22Rv1 (cell line): Measurements from ENCODE around the gene DLEC1.

Experiments used
- H3K27ac ChIP-seq: fragments of 450-650 bp; 2 replicates; pipeline ENCODE4 v1.5.1; 2017
- ZFX ChIP-seq: fragments of 450-650 bp; IDR thresholded peaks from 2 replicates; pipeline ENCODE4 v1.6.1; 2017; ENCODE audit warnings: antibody characterized with exemption, borderline replicate concordance
- TF ChIP-seq, protein P1 (sequence below): fragments of 450-650 bp; IDR thresholded peaks from 2 replicates; pipeline ENCODE4 v1.5.1; 2017; ENCODE audit warnings: mild to moderate bottlenecking

DLEC1 gene

DNA sequence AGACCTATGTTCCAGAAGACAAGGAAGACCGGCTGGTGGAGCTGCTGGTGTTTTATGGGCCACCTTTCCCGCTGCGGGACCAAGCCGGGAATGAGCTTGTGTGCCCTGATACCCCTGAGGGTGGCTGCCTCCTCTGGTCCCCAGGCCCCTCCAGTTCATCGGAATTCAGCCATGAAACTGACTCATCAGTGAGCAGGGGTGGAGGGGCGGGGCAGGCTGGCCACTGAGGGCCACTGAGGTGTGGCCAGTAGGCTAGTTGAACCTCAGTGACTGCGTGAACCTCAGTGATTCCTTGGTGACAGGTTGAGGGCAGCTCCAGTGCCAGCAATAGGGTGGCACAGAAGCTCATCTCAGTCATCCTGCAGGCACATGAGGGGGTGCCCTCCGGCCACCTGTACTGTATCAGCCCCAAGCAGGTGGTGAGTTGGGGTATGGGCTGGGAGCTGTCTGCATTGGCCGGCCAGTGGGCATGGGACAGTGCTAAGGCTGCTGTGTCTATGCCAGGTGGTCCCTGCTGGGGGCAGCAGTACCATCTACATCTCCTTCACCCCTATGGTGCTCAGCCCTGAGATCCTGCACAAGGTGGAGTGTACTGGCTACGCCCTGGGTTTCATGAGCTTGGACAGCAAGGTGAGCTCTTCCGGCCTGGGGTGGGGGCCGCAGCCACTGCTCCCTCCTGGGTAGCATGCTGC, 77.6 kb downstream of the DLEC1 start:
- H3K27ac ChIP-seq, result no peak overlapping the region
- TF ChIP-seq, protein P1, sequence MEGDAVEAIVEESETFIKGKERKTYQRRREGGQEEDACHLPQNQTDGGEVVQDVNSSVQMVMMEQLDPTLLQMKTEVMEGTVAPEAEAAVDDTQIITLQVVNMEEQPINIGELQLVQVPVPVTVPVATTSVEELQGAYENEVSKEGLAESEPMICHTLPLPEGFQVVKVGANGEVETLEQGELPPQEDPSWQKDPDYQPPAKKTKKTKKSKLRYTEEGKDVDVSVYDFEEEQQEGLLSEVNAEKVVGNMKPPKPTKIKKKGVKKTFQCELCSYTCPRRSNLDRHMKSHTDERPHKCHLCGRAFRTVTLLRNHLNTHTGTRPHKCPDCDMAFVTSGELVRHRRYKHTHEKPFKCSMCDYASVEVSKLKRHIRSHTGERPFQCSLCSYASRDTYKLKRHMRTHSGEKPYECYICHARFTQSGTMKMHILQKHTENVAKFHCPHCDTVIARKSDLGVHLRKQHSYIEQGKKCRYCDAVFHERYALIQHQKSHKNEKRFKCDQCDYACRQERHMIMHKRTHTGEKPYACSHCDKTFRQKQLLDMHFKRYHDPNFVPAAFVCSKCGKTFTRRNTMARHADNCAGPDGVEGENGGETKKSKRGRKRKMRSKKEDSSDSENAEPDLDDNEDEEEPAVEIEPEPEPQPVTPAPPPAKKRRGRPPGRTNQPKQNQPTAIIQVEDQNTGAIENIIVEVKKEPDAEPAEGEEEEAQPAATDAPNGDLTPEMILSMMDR, result no peak
- no peak for TF ChIP-seq ZFX

DNA sequence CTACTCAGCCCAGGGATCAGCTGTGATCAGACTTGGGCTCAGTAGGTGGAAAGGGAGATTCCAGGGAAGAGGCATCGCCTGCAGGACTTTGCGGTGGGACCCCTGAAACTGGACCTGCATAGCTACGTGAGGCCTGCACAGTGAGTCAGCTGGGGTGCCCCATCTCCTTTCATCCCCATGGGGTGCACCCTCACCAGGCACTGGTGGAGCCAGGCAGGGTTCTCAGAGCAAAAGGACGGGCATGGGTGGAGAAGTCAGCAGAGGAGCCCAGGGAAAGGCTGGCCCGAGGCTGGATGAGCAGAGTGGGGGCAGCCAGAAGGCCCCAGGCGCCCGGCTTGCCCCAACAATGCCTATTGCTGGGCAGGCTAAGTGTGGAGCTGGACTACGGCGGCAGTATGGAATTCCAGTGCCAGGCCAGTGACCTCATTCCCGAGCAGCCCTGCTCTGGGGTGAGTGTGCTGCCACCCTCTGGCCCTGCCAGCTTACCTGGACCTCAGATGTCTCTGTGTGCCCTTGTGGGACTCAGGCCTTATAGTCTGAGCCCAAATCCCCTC, 78.2 kb downstream of the DLEC1 start:
- H3K27ac ChIP-seq, result no peak overlapping the region
- no peak for TF ChIP-seq ZFX
- TF ChIP-seq, protein P1, result no peak

DNA sequence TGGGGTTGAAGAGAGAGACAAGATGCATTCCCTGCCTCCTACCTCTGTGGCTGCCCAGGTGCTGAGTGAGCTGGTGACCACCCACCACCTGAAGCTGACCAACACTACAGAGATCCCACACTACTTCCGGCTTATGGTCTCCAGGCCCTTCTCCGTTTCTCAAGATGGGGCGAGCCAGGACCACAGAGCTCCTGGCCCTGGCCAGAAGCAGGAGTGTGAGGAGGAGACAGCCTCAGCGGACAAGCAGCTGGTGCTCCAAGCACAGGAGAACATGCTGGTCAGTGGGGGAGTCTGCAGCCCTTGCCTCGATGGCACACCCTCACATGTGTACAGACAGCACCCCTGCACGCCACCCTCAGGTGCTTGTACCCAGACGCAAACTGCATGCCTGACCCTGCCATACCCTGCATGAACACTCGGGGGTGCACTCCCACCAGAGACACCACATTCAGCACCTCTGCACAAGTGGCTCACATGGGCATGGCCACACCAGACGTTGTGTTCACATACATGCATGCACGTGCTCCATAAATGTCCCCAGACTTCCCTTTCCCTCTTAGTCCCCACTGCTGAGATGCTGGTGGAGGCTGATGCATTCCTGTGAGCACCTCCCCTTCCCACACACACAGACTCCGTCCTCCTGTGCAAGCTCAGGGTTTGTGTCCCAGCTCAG, 78.9 kb downstream of the DLEC1 start:
- TF ChIP-seq, protein P1, result peak; percentile 71
- no peak for TF ChIP-seq ZFX
- 0 out of 2 replicates have a peak overlapping the region, but pooled peaks have one; percentile 8 for H3K27ac ChIP-seq

DNA sequence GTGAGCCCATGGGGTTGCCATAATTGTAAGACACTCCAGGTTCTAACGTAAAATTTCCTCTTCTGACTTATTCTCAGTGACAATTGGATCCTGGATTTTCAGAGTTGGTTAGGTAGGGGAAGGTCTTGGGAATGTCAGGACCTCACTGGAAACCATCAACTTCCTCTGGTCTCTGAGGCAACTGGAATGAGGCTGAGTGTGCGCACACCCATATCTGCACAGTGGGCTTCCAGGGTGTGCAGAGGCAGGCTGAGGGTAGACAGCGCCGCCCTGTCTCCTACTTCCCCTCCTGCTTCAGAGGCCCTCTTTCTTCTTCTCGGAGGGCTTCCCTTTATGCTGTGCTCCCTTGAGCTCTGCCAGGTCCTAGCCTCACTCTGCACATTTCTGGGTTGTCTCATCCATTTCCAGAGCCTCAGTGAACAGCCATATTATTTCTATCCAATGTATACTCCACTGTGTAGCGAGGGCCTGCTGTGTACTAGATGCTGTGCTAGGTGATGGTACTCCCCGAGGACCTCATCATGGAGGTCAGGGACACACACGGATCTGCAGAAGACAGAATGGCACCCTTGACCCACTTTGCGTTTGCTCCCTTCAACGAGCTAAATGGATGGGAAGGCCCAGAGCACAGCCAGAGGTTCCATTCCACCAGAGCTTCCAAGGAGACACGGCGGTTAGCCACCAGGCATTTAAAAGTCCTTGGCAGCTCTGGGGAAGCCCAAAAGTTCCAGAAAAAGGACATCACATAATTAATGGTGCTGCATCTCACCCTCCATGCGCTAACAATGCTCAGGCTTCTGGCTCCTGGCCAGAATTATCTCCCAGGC, 79.6 kb downstream of the DLEC1 start:
- TF ChIP-seq ZFX, result no peak
- TF ChIP-seq, protein P1, result no peak
- H3K27ac ChIP-seq, result 0 out of 2 replicates have a peak overlapping the region, but pooled peaks have one; percentile 8

DNA sequence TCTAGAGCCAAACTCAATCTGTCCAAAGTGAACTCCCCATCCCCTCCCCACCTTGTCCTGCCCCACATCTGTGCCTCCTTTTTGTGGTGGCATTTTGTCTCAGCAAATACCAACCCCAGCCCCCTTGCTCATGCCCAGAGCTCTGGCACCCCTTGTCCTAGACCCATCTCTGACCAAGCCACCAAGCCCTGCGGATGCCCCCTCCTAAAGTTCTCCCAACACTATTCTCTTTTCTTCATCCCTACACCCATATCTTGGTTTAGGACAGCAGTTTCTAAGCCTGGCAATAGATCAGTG, 80.2 kb downstream of the DLEC1 start:
- no peak overlapping the region for H3K27ac ChIP-seq
- TF ChIP-seq, protein P1, result no peak
- TF ChIP-seq ZFX, result no peak

DNA sequence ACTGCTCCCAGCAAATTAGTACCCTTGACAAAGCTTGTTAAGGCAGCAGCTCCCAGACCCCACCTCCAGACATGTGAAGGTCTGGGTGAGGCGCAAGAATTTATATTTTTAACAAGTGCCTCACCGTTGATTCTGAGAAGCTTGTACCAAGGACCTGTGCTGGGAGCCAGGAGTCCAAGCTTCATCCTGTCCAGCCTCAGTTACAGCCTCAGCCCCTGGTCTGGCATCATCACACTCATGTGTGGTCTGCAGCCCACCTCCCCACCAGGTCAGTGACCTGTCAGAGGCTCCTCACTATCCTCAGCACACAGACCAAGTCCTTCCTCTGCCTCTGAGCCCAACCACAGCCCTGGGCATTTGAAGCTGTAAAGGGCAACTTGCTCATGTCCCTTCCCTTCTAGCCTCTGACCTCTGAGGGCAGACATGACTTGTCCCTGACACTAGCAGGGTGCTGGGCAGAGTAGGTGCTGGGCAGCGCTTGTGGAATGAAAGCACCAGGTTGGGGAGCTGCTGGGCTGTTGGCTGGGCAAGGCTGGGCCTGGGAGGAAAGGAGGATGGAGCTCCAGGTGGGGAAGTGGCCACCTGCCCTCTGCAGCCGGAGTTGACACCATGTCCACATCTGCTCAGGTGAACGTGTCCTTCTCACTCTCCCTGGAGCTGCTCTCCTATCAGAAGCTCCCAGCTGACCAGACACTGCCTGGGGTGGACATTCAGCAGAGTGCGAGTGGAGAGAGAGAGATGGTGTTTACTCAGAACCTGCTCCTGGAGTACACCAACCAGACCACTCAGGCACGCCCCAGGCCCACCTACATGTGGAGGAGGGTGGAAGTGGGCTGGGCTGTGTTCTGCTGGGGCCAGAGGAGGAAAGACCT, 81.0 kb downstream of the DLEC1 start:
- H3K27ac ChIP-seq, result no peak overlapping the region
- TF ChIP-seq, protein P1, result no peak
- TF ChIP-seq ZFX, result no peak
